ENCODE results near the gene NYAP1.

DNA sequence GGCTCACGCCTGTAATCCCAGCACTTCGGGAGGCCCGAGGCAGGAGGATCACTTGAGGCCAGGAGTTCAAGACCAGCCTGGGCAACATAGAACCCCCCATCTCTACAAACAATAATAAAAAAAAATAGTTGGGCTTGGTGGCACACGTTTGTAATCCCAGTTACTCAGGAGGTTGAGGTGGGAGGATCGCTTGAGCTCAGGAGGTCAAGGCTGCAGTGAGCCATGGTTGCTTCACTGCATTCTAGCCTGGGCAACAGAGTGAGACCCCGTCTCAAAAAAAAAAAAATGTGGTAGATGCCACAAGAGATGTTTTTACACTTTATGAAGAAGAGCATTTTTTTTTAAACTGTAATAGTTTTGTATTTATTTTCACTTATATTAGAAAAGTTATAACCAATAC lies 12.8 kb downstream of the NYAP1 start:
- TF ChIP-seq CTCF (conservative IDR thresholded peaks at IDR 0.05; ENCODE audit: low read length) (no peak), EZH2phosphoT487 (IDR thresholded peaks at IDR 0.05; ENCODE audit: borderline replicate concordance, low read depth, low read length) (no peak)
